Heart left ventricle (tissue), 16 donors: ENCODE data around the gene DUSP6. TPM values are rescaled to one million over a fixed set of nuclear protein-coding genes. Genes with fewer than 3 reads are reported as not detected.
A peak's percentile ranks its signal among the peaks of the same experiment; 100 is the strongest.

Source experiments
- ATAC-seq, 4 donors: fragments of 200-7000 bp; cut with Tn5 transposase; one replicate each; pipeline ENCODE4 v1.9.1; 2020 to 2022; ENCODE audit warnings: moderate library complexity in 4 of 4, mild to moderate bottlenecking in 3 of 4, moderate number of reproducible peaks in 1 of 4
- DNase-seq, 5 donors: peaks; one replicate each; pipeline ENCODE4 v3.0.0-alpha.2; 2020
- H3K27ac ChIP-seq, 12 donors: fragments of 200-600 bp; sonication (generic) in 4 of 12; one replicate each; pipeline versions ENCODE4 v1.5.0 to v1.8.0; 2016 to 2022; ENCODE audit warnings: mild to moderate bottlenecking in 2 of 12
- H3K27me3 ChIP-seq, 9 donors: fragments of 200-600 bp; sonication (generic) in 2 of 9; one replicate each; pipeline versions ENCODE4 v1.5.1 to v1.8.0; 2016 to 2022; ENCODE audit warnings: mild to moderate bottlenecking in 3 of 9
- H3K36me3 ChIP-seq, 9 donors: fragments of 200-600 bp; sonication (generic) in 2 of 9; one replicate each; pipeline versions ENCODE4 v1.5.0 to v1.8.0; 2018 to 2022; ENCODE audit warnings: mild to moderate bottlenecking in 2 of 9
- H3K4me1 ChIP-seq, 12 donors: fragments of 200-600 bp; sonication (generic) in 4 of 12; one replicate each; pipeline versions ENCODE4 v1.5.0 to v1.8.0; 2016 to 2022; ENCODE audit warnings: mild to moderate bottlenecking in 3 of 12
- H3K4me3 ChIP-seq, 12 donors: fragments of 200-600 bp; sonication (generic) in 4 of 12; one replicate each; pipeline versions ENCODE4 v1.5.0 to v1.8.0; 2017 to 2022; ENCODE audit warnings: mild to moderate bottlenecking in 9 of 12, moderate library complexity in 4 of 12
- H3K9me3 ChIP-seq, 12 donors: fragments of 200-600 bp; sonication (generic) in 4 of 12; one replicate each; pipeline versions ENCODE4 v1.5.0 to v1.8.0; 2016 to 2022; ENCODE audit warnings: mild to moderate bottlenecking in 1 of 12
- CTCF ChIP-seq, 12 donors: fragments of 200-600 bp; sonication (generic) in 4 of 12; IDR thresholded peaks; one replicate each; pipeline versions ENCODE4 v1.5.0 to v1.8.0; 2018 to 2022; ENCODE audit warnings: antibody characterized with exemption in 12 of 12, mild to moderate bottlenecking in 5 of 12
- POLR2A ChIP-seq, 2 donors: fragments of 450-650 bp; IDR thresholded peaks; one replicate each; pipeline ENCODE4 v1.6.1; 2017; ENCODE audit warnings: antibody characterized with exemption in 2 of 2, mild to moderate bottlenecking in 2 of 2, moderate library complexity in 2 of 2
- WGBS, 4 donors: extraction: QIAGEN DNeasy Blood & Tissue Kit in 2 of 4; methylation state at CpG; one replicate each; pipeline versions ENCODE4 v1.1.5 to v1.1.7; 2013 to 2018; 5-methylcytosine and 5-hydroxymethylcytosine counted together
- intact Hi-C, 10 donors: fragments of 100-400 bp; cut with DNase I; formaldehyde crosslinking; loops; one replicate each; pipeline versions ENCODE4 v1.11.1 to v1.14.2; 2022
- polyA plus RNA-seq, 2 donors: library from polyadenylated mRNA; stranded (reverse); fragments of 200-250 nt; gene quantifications; one replicate each; pipeline ENCODE4 v1.2.3, GENCODE V29; 2013
- total RNA-seq, 9 donors: library from RNA; depleted of rRNA in 2 of 9; stranded (reverse); fragments of >200 nt in 2 of 9; fragmentation: NEBNext Ultra II Directional in 3 of 9; extraction: Animal tissue kit (Norgen Biotek cat#: 25700) in 3 of 9; gene quantifications; one replicate each; pipeline versions ENCODE4 v1.1.0 to v1.2.4, GENCODE V29; 2016 to 2023
- donor health status: ischemic (EF 13 %, LVEDD 7.1; RV severe dilation, severe dysfunction).
- donor health status: healthy with polysubstance abuse.
- donor health status: DM: no; HTN: yes; CAD: no.
- donor health status: DM: no; HTN: no; CAD: no.
- donor health status: ischemic (EF 25% LVEDD 6.9; RV normal size, moderate dysfunction).
- donor health status: ischemic (EF 25% LVEDD 5.7; RV mildly dilated, moderate dysfunction).
- donor health status: healthy.
- donor health status: DM: yes; HTN: yes; CAD: no.
- donor health status: ischemic (EF 35%, LVEDD 5.7; RV mildly dilated, moderate dysfunction).
- donor health status: nonischemic (EF 11% LVEDD 7.7; RV severe dilation, severe dysfunction).
- donor health status: DM: yes; HTN: yes; CAD: no.
- donor health status: PGD.
- donor health status: ischemic (EF 29% LVEDD 5.4; RV normal size, mild dysfunction).
- donor health status: nonischemic (EF 23%, LVEDD 6.1; RV moderate dilation, normal function).

Gene DUSP6
- total and polyA plus RNA-seq, 11 donors = 4.8 to 66.7 (median 21.4) TPM

DNA sequence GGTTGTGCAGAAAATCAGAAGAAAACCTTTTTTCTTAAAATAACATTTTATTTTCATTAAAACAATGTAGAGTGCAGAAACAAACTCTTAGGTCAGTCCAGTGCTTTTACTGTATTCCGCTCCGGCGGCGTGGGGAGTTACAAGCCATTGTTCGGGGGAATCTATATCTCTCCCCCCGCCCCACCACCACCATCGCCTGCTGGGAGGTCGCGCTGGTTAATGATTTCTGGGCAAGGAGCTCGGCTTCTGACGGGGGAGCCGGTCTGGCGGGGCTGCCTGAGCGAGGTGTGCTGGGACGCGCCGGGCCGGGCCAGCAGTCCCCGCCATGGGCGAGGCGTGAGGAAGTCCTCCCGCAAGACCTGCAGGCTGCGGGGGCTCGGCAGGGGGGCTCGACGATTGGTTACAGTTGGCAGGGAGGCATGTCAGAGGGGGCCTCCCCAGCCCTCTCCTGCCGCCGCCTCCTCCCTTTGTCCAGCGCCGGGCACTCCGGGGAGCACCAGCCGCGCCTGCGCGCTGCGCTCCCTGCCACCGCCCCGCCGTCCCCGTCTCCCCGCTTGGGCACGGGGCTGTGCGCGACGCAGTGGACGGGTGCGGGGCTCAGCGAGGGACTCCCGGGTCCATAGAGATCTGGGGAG, 1.0 kb upstream of the DUSP6 start:
- Histone ChIP-seq H3K27ac (peak overlapping the region; percentile 96 to 100 (median 99)), H3K4me3 (peak overlapping the region; percentile 76 to 95 (median 86)), H3K27me3 (no peaks in the 10 kb centered on the region), H3K9me3 (no peaks in the 10 kb centered on the region), H3K4me1 (peaks cover 0 to 45% (median 27%) of the 10 kb centered on the region in 12 donors), H3K36me3 (peaks cover 0 to 21% (median 14%) of the 10 kb centered on the region in 9 donors)
- DNase-seq = peak; percentile 71 to 89 (median 79)
- ATAC-seq = peak; percentile 26 to 76 (median 64)
- TF ChIP-seq CTCF (IDR thresholded peaks at IDR 0.05) (no peak), POLR2A (IDR thresholded peaks at IDR 0.05) (no peak)
- intact Hi-C loops = loop anchor here (2.0 to 10.0 kb wide), 14 partner anchors 34 to 305 kb away; partner anchors contain the start of genes GALNT4 (in 4 of the 10) and POC1B (in 4 of the 10)
- WGBS, 4 donors = 0 to 1% (median 0%) methylated on average over 14 to 49 of the region's 49 CpGs

GRCh38 chr12:89352242-89352491, 134 bp downstream of the DUSP6 start:
- WGBS, 4 donors = 0% methylated on average over 10 of the region's 10 CpGs
- no peaks in the 10 kb centered on the region for H3K27me3 ChIP-seq
- ATAC-seq = peak in 1 of 4 donors; percentile 3
- peaks cover 0 to 32% (median 20%) of the 10 kb centered on the region in 9 donors for H3K36me3 ChIP-seq
- H3K4me3 ChIP-seq = peak overlapping the region; percentile 76 to 95 (median 86)
- TF ChIP-seq POLR2A (IDR thresholded peaks at IDR 0.05) = peak; percentile 80 to 99
- TF ChIP-seq CTCF (IDR thresholded peaks at IDR 0.05) = no peak
- intact Hi-C loops = loop anchor here (2.0 to 10.0 kb wide), 14 partner anchors 35 to 303 kb away; partner anchors contain the start of genes GALNT4 (in 4 of the 10) and POC1B (in 4 of the 10)
- H3K27ac ChIP-seq = peak overlapping the region; percentile 96 to 100 (median 99)
- peaks cover 0 to 57% (median 33%) of the 10 kb centered on the region in 12 donors for H3K4me1 ChIP-seq
- DNase-seq = no peak
- no peaks in the 10 kb centered on the region for H3K9me3 ChIP-seq

- TF ChIP-seq POLR2A (IDR thresholded peaks at IDR 0.05) = no peak
- no peak for TF ChIP-seq CTCF (IDR thresholded peaks at IDR 0.05)
- WGBS, 4 donors = 0 to 1% (median 0%) methylated on average over 46 to 87 of the region's 87 CpGs
- Histone ChIP-seq H3K4me3 (peak overlapping the region; percentile 76 to 95 (median 86)), H3K36me3 (peaks cover 0 to 32% (median 21%) of the 10 kb centered on the region in 9 donors), H3K27ac (peak overlapping the region; percentile 96 to 100 (median 99)), H3K9me3 (no peaks in the 10 kb centered on the region), H3K27me3 (no peaks in the 10 kb centered on the region), H3K4me1 (peaks cover 0 to 59% (median 36%) of the 10 kb centered on the region in 12 donors)
- ATAC-seq (peak in 3 of 4 donors; percentile 0 to 2 (median 0)), DNase-seq (peak in 4 of 5 donors; percentile 29 to 77 (median 50))
- intact Hi-C loops = loop anchor here (2.0 to 10.0 kb wide), 14 partner anchors 36 to 303 kb away; partner anchors contain the start of genes GALNT4 (in 4 of the 10) and POC1B (in 4 of the 10)
These were observed 636 bp downstream of the DUSP6 start for GRCh38 chr12:89351489-89352241.
